NCI-H82 (cell line): ENCODE data around the gene LAPTM5.

Experiments
- DNase-seq: peaks from one replicate; lab custom pipeline; 2025; lab: John Stamatoyannopoulos, UW

The LAPTM5 gene

GRCh38 chr1:30742300-30742962 lies 15.1 kb downstream of the LAPTM5 start:
- peak; percentile 45 for DNase-seq

- no peak for DNase-seq
Measured at GRCh38 chr1:30741239-30741894, 16.2 kb downstream of the LAPTM5 start.

DNA sequence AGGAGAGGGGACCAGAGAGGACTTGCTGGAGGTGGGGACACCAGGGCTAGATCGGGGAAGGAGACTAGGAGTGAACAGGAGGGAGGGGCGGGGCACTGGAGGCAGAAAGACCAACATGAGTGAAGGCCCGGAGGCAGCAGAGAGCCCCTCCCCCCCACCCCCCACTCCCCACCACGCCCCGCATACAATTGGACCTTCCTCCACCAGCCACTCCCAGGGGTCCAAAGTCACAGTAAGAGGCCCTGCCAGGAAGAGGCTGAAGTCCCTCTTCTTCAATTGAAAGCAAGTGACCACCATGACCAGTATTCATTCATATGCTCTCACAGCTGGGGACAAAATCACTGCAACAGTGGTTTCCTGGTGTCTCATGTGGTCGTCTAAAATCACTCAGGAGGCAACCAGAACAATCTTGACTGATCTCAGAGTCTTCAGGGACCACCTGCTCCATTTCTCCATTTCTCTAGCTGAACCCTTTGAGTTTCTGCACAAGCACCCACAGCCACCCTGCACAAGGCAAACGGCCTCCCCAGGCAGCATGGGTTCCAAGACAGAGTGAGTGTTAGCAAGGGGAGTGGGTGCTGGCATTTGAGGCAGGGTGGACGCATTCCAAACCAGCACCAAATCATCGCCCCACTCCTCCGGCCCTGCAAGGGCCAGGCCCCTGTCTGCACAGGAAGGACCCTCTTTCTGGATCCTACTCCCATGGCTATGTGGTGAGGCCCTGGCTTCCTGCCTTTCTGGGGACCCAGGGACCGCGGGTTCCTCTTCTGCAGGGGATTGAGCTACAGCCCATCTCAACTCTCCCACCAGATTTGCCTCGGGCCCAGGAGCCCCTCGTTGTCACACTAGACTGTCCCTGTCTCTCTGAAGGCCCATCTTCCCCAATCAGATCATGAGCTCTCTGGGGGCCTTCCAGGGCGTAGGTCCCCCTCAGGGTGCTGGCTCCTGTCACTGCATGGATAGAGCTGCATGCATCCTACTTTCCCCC lies 17.0 kb downstream of the LAPTM5 start:
- no peak for DNase-seq

GRCh38 chr1:30739601-30740000 lies 18.0 kb downstream of the LAPTM5 start:
- no peak for DNase-seq

DNA sequence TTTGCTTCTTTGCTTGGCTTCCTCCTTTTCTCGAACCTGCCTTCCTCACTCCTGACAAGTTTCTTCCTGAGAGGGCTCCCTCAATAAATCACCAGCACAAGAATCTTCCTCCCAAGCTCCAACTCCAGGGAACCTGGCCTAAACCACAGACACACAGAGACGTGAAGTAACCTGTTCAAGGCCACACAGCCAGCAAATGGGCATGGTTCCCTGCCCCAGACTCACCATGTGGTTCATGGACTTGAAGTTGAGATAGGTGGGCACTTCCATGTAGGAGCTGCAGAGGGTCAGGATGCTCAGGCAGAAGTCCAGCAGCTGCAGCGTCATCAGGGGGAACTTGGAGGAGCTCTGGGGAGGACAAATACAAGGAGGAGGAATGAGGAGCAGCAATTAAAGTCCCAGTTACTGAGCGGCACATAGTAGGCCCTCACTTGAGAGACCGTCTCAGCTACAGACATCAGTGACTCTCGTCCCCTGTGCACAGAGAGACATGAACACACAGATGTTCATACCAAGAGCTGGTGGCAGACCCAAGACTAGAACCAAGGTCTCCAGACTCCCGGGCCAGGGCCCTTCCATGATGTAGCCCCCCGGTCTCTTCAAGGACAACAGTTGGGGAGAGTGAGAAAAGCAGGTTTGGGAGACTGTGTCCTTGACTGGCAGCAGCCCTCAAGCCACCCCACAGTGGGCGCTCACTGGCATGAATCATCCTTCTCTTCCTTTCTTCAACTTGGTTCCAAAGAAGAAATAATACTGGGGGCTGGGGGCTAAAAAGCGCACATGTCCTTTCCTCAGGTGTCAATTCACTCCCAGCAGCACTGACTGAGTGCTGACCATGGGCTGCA lies 18.6 kb downstream of the LAPTM5 start:
- DNase-seq: no peak

DNA sequence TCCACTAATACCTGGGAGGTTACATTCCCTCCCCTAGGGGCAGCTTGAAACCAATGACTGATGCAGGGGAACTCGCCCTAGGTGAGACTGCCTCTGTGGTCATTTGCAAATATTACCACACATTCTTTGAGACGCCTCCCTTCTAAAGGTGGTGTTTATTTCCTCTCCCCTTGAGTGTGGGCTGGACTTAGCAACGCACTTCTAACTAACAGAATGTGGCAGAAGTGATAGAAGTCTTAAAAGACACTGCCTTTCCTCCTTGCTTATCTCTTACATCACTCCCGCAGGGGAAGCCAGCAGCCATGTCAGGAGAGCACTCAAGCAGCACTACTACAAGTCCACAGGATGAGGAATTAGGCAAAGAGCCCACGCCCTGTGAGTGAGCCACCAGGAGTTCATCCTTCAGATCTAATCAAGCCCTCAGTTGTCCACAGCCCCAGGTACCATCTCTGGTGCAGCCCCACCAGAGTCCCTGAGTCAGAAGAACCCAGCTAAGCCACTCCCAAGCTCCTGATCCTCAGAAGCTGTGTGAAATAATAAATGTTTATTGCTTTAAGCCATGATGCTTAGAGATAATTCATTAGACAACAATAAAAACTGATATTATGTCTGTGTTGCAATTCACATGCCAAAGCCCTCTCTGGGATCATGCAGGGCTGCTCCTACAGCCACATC lies 19.4 kb downstream of the LAPTM5 start:
- no peak for DNase-seq

- no peak for DNase-seq
Measured at GRCh38 chr1:30737357-30738039, 20.1 kb downstream of the LAPTM5 start.

- no peak for DNase-seq
Measured at GRCh38 chr1:30735668-30736498, 21.7 kb downstream of the LAPTM5 start.

DNA sequence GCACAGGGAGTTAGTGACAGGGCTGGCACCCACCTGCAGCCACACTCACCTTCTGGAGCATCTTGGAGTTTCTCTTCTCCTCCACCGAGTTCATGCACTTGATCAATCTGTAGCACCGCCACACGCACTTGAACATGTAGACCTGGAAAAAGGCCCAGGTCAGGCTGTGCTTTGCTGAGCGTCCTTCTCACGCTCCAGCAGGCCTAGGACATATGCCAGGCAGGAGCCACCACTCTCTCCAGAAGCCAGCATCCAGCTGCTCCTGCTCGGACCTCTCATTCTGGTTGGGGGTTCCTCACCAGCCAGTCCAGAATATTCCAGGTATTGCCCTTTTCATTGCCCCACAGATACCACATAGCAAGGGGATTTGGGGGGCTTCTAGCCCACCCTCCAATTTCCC lies 22.4 kb downstream of the LAPTM5 start:
- no peak for DNase-seq

GRCh38 chr1:30734580-30734979 lies 23.0 kb downstream of the LAPTM5 start:
- no peak for DNase-seq

DNA sequence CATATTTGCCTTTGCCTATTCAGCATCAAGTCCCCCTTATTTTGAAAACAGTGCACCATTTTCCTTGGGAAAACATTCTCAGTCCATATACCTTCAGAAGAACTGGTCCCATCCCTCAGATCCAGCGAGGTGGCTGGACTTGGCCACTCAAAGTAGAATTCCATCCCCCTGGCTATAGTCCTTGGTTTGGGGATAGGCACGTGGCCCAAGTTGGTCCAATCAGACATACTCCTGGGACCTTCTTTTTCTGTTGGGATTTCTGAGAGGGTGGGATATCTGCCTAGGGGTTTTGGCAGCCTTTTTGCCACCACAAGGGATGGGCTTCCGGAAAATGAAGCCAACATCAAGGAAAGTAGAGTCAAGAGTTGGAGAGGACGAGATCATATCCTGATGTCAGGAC lies 23.5 kb downstream of the LAPTM5 start:
- DNase-seq: no peak

GRCh38 chr1:30733493-30733892 lies 24.1 kb downstream of the LAPTM5 start:
- DNase-seq: no peak

DNA sequence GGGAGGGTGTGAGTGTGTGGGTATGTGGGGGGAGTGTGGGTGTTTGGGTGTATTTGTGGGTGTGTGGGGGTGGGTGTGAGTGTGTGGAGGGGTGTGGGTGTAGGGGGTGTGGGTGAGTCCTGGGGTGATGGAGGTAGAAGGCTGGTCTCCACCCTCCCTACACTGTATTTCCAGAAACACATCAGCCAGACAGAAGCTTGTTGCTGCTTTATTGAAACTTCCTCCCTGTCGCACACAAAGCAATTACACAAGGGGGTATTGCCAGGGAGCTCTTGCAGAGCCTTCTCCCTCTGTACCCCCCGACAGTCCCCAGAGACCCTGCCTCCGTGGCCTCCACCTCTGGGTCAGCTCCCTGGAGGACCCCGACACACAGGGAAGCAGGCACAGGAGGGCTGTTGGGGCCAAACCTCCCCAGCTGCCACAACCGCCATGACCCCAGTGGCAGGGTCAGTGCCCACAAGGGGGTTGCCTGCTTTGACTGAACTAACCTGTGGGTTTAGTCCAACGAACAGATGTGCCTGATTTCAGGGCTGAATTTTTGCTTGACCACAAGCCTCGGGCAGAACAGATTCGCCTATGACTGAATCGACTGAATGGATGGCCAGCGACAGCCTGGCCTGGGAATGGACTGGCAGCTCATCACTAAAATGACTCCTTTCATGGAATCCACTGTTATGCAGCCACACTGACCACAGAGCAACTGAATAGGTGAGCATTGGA lies 25.1 kb downstream of the LAPTM5 start:
- DNase-seq: no peak

- no peak for DNase-seq
Measured at GRCh38 chr1:30731806-30732276, 25.7 kb downstream of the LAPTM5 start.

- DNase-seq: no peak
Measured at GRCh38 chr1:30731109-30731805, 26.3 kb downstream of the LAPTM5 start.

DNA sequence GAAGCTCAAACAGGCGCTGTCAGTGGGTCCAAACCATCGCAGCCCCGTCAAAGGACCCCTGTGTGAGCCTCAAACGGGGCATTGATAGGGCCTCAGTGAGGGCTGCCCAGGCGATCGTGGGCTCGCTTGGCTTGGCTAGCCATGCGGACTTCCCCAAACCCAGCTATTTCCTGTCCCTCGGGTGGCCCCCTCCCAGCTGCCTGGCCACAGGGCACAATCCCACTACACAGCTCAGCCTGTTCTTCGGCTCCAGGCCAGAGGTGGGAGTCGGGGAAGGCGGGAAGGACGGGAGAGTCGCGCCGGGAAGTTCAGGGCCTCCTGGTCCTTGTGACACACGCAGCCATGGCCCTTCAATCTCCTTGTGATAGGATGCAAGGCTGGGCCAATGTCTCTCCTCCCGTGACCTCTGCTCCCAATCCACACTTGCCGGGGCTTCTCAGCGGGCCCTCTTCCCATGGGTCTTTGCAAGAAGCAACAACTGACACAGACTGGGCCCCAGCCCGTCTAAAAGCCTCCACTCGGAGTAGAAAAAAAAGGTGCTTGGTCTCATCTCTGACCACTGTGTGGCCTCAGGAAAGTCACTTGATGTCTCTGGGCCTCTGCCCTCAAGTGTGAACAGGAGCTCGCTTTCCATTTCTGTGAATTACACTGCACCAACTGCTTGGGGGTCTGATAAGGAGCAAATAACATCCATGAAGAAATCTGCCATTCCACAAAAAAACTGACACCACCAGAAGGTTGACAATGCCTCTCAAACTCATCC lies 27.0 kb downstream of the LAPTM5 start:
- DNase-seq: no peak

DNA sequence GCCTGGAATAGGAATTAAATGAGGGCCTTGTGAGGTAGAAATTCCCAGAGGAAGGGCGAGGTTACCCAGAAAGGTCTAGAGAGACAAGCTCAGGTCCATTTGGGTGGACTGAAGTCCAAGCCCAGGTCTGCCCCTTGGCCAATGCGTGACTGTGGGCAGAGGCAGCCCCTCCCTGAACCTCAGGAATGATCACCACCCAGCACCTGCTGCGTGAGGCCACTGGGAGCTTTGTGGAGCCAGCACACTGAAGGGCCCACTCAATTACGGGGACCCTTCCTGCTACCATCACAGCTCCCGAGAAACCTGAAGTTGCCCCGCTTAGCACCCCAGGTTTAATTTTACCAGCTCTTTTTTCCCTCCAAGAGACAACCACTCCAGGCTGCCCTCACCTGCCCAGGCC lies 27.7 kb downstream of the LAPTM5 start:
- DNase-seq: no peak
